HepG2 (cell line): ENCODE measurements around the gene EHBP1. TPM values are rescaled to one million over a fixed set of nuclear protein-coding genes. Genes with fewer than 3 reads are reported as not detected.

ENCODE experiments used
- ATF7-NPFF ChIP-seq: sonication (generic); formaldehyde crosslinking; IDR thresholded peaks from 2 replicates; pipeline ENCODE4 v1.8.1; 2023; ENCODE audit warnings: mild to moderate bottlenecking, low read depth, missing genetic modification reagents, moderate library complexity
- FOXA1 ChIP-seq, 2 experiments: fragments of 450-650 bp in 1 of 2; sonication (generic) in 1 of 2; formaldehyde crosslinking in 1 of 2; IDR thresholded peaks; 2 replicates each; pipeline versions ENCODE4 v1.4.0 to v1.6.1; 2016 to 2020; ENCODE audit warnings: missing genetic modification reagents in 1 of 2
- GFI1 ChIP-seq: sonication (generic); formaldehyde crosslinking; IDR thresholded peaks from 2 replicates; pipeline ENCODE4 v1.5.0; 2020; ENCODE audit warnings: missing genetic modification reagents, mild to moderate bottlenecking, borderline replicate concordance
- IRX3 ChIP-seq: sonication (generic); formaldehyde crosslinking; IDR thresholded peaks from 2 replicates; pipeline ENCODE4 v1.8.1; 2023; ENCODE audit warnings: mild to moderate bottlenecking, low read depth, missing genetic modification reagents, borderline replicate concordance
- MBNL3 ChIP-seq: fragments of 250-450 bp; sonication (Bioruptor Pico); conservative IDR thresholded peaks from 2 replicates; pipeline ENCODE4 v1.8.0; 2022; ENCODE audit warnings: mild to moderate bottlenecking, inconsistent platforms
- MEIS1 ChIP-seq: sonication (generic); formaldehyde crosslinking; IDR thresholded peaks from 2 replicates; pipeline ENCODE4 v1.9.0; 2021; ENCODE audit warnings: mild to moderate bottlenecking, missing genetic modification reagents, moderate library complexity, borderline replicate concordance
- MTF2 ChIP-seq: sonication (generic); formaldehyde crosslinking; IDR thresholded peaks from 2 replicates; pipeline ENCODE4 v1.5.0; 2020; ENCODE audit warnings: missing genetic modification reagents, borderline replicate concordance
- NONO ChIP-seq, 2 experiments: fragments of 450-650 bp in 1 of 2; sonication (generic) in 1 of 2; formaldehyde crosslinking in 1 of 2; IDR thresholded peaks in 1 of 2; conservative IDR thresholded peaks in 1 of 2; 2 replicates each; pipeline versions ENCODE4 v1.6.1 to v1.8.0; 2017 to 2022; ENCODE audit warnings: mild to moderate bottlenecking in 1 of 2, missing genetic modification reagents in 1 of 2, moderate library complexity in 1 of 2
- RFX5 ChIP-seq: IDR thresholded peaks from 2 replicates; pipeline ENCODE4 v1.6.1; 2011; ENCODE audit warnings: low read depth, low read length, improper control_type of control experiment
- RXRA ChIP-seq: sonication (generic); formaldehyde crosslinking; IDR thresholded peaks from 2 replicates; pipeline ENCODE4 v1.5.1; 2020; ENCODE audit warnings: missing genetic modification reagents
- RXRB ChIP-seq: IDR thresholded peaks from 2 replicates; pipeline ENCODE4 v1.6.1; 2016; ENCODE audit warnings: borderline replicate concordance, missing genetic modification reagents, missing compliant biosample characterization
- SMAD3 ChIP-seq: sonication (generic); formaldehyde crosslinking; IDR thresholded peaks from 2 replicates; pipeline ENCODE4 v1.4.0; 2020; ENCODE audit warnings: missing genetic modification reagents
- U2AF1 ChIP-seq: fragments of 200-400 bp; formaldehyde crosslinking; optimal IDR thresholded peaks from 2 replicates; pipeline ENCODE3; 2017; ENCODE audit warnings: mild to moderate bottlenecking, low read depth, low read length
- ZBTB38 ChIP-seq: sonication (generic); formaldehyde crosslinking; IDR thresholded peaks from 2 replicates; pipeline ENCODE4 v1.5.1; 2020; ENCODE audit warnings: mild to moderate bottlenecking, missing genetic modification reagents
- ZNF24 ChIP-seq: fragments of 450-650 bp; IDR thresholded peaks from 2 replicates; pipeline ENCODE4 v1.6.1; 2017; ENCODE audit warnings: antibody characterized with exemption, mild to moderate bottlenecking
- ZNF496 ChIP-seq: sonication (generic); formaldehyde crosslinking; IDR thresholded peaks from 2 replicates; pipeline ENCODE4 v1.8.1; 2023; ENCODE audit warnings: mild to moderate bottlenecking, moderate library complexity, missing genetic modification reagents; ENCODE audit not compliant: insufficient replicate concordance
- ZNF543 ChIP-seq: sonication (generic); formaldehyde crosslinking; IDR thresholded peaks from 2 replicates; pipeline ENCODE4 v1.4.0; 2020; ENCODE audit warnings: mild to moderate bottlenecking, missing genetic modification reagents
- ZNF768 ChIP-seq: sonication (generic); formaldehyde crosslinking; IDR thresholded peaks from 2 replicates; pipeline ENCODE4 v1.4.0; 2020; ENCODE audit warnings: missing genetic modification reagents
- polyA plus RNA-seq, 8 experiments: library from polyadenylated mRNA; depleted of rRNA in 3 of 8; stranded (reverse) in 7 of 8; unstranded in 1 of 8; fragments of >200 nt; fragmentation: Illumina TruSeq in 4 of 8; extraction: Trizol in 4 of 8; gene quantifications; 2 replicates each; pipeline versions ENCODE4 v1.2.1 to v1.2.3, GENCODE V29; 2011 to 2016; ENCODE audit warnings: low read depth in 4 of 8, missing spikeins in 1 of 8, mixed read lengths in 1 of 8; ENCODE audit not compliant: insufficient read depth in 1 of 8
- total RNA-seq, 5 experiments: library from RNA; depleted of rRNA; stranded (reverse); fragments of >200 nt; fragmentation: Illumina TruSeq; extraction: Trizol; gene quantifications; 2 replicates each; pipeline ENCODE4 v1.2.3, GENCODE V29; 2016; ENCODE audit warnings: low read depth in 1 of 5
- TF ChIP-seq, protein P1 (sequence below), 2 experiments: sonication (generic) in 1 of 2; formaldehyde crosslinking in 1 of 2; IDR thresholded peaks; 2 replicates each; pipeline versions ENCODE4 v1.4.0 to v1.6.1; 2016 to 2020; ENCODE audit warnings: borderline replicate concordance in 1 of 2, low read depth in 1 of 2, mild to moderate bottlenecking in 1 of 2, missing genetic modification reagents in 1 of 2
- TF ChIP-seq, protein P2 (sequence below): sonication (generic); formaldehyde crosslinking; IDR thresholded peaks from 2 replicates; pipeline ENCODE4 v1.5.1; 2020; ENCODE audit warnings: mild to moderate bottlenecking, missing genetic modification reagents, borderline replicate concordance
- TF ChIP-seq, protein P3 (sequence below): sonication (generic); formaldehyde crosslinking; IDR thresholded peaks from 2 replicates; pipeline ENCODE4 v1.4.0; 2020; ENCODE audit warnings: low read depth, mild to moderate bottlenecking, missing genetic modification reagents
- TF ChIP-seq, protein P4 (sequence below): sonication (generic); formaldehyde crosslinking; IDR thresholded peaks from 2 replicates; pipeline ENCODE4 v1.9.0; 2022; ENCODE audit warnings: missing genetic modification reagents, mild to moderate bottlenecking, borderline replicate concordance

The EHBP1 gene
- total and polyA plus RNA-seq, 2 of the 13 experiments (the other 11 are each of a cell fraction or from before 2014, with no cell fraction given) = 93.5 to 146 TPM

DNA sequence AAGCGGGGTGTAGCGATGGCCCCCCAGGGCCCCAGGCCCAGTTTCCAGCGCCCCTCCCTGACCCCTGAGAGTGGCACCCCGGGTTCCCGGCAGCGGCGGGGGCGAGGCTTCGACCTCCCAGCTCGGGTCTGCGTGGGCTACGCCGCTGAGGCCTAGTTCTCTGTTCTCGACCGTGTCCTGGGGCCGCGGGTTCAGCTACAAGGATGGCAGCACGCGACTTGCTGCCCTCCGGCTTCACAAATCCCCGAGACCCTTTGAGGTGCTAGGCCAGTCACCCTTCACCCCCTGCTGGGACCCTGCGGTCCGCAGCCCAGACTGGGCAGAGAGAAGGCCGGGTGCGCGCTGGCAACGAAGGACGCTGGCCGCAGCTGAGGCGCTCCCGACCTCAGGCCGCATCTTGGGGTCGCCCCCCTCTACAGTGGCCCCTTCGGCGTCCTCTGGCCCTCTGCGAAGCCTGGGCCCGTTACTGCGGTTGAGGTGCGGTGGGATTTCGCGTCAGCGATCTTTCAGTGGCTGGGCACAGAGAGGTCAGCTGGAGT, 346.4 kb downstream of the EHBP1 start (continued):
- TF ChIP-seq, protein P1, sequence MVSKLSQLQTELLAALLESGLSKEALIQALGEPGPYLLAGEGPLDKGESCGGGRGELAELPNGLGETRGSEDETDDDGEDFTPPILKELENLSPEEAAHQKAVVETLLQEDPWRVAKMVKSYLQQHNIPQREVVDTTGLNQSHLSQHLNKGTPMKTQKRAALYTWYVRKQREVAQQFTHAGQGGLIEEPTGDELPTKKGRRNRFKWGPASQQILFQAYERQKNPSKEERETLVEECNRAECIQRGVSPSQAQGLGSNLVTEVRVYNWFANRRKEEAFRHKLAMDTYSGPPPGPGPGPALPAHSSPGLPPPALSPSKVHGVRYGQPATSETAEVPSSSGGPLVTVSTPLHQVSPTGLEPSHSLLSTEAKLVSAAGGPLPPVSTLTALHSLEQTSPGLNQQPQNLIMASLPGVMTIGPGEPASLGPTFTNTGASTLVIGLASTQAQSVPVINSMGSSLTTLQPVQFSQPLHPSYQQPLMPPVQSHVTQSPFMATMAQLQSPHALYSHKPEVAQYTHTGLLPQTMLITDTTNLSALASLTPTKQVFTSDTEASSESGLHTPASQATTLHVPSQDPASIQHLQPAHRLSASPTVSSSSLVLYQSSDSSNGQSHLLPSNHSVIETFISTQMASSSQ (IDR thresholded peaks at IDR 0.05; ENCODE audit: low read depth) = no peak
- TF ChIP-seq, protein P1 (CRISPR knock-in tag; IDR thresholded peaks at IDR 0.05; ENCODE audit: borderline replicate concordance) = no peak
- TF ChIP-seq ZNF496 (CRISPR knock-in tag) (no peak), ATF7-NPFF (CRISPR knock-in tag) (no peak; the same call in 1 of the 2 replicates), ZBTB38 (CRISPR knock-in tag) (peak; percentile 95), GFI1 (CRISPR knock-in tag) (no peak), RXRB (CRISPR knock-in tag) (no peak), IRX3 (CRISPR knock-in tag) (no peak), MBNL3 (CRISPR knock-in tag) (no peak), SMAD3 (CRISPR knock-in tag) (no peak), ZNF543 (CRISPR knock-in tag) (no peak), ZNF768 (CRISPR knock-in tag) (peak; percentile 43; the same call in 1 of the 2 replicates), U2AF1 (no peak), MEIS1 (CRISPR knock-in tag) (no peak), RFX5 (no peak), NONO (IDR thresholded peaks at IDR 0.05) (no peak), NONO (CRISPR knock-in tag; conservative IDR thresholded peaks at IDR 0.05) (no peak), MTF2 (CRISPR knock-in tag) (no peak), RXRA (CRISPR knock-in tag) (peak; percentile 40; the same call in 1 of the 2 replicates), FOXA1 (IDR thresholded peaks at IDR 0.05) (no peak), FOXA1 (CRISPR knock-in tag; IDR thresholded peaks at IDR 0.05) (no peak), ZNF24 (no peak)
- TF ChIP-seq, protein P2, sequence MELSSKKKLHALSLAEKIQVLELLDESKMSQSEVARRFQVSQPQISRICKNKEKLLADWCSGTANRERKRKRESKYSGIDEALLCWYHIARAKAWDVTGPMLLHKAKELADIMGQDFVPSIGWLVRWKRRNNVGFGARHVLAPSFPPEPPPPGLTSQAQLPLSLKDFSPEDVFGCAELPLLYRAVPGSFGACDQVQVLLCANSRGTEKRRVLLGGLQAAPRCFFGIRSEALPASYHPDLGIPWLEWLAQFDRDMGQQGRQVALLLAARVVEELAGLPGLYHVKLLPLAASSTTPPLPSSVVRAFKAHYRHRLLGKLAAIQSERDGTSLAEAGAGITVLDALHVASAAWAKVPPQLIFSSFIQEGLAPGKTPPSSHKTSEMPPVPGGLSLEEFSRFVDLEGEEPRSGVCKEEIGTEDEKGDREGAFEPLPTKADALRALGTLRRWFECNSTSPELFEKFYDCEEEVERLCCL (CRISPR knock-in tag) = no peak
- TF ChIP-seq, protein P3, sequence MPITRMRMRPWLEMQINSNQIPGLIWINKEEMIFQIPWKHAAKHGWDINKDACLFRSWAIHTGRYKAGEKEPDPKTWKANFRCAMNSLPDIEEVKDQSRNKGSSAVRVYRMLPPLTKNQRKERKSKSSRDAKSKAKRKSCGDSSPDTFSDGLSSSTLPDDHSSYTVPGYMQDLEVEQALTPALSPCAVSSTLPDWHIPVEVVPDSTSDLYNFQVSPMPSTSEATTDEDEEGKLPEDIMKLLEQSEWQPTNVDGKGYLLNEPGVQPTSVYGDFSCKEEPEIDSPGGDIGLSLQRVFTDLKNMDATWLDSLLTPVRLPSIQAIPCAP = no peak
- TF ChIP-seq, protein P4, sequence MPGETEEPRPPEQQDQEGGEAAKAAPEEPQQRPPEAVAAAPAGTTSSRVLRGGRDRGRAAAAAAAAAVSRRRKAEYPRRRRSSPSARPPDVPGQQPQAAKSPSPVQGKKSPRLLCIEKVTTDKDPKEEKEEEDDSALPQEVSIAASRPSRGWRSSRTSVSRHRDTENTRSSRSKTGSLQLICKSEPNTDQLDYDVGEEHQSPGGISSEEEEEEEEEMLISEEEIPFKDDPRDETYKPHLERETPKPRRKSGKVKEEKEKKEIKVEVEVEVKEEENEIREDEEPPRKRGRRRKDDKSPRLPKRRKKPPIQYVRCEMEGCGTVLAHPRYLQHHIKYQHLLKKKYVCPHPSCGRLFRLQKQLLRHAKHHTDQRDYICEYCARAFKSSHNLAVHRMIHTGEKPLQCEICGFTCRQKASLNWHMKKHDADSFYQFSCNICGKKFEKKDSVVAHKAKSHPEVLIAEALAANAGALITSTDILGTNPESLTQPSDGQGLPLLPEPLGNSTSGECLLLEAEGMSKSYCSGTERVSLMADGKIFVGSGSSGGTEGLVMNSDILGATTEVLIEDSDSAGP (CRISPR knock-in tag) = no peak
